Liver (tissue), 9 donors: ENCODE measurements around the gene PLEKHA8. TPM values are rescaled to one million over a fixed set of nuclear protein-coding genes. Genes with fewer than 3 reads are reported as not detected.

Experiments used
- DNase-seq: peaks from one replicate; pipeline ENCODE4 v3.0.0-alpha.2; 2017; ENCODE audit warnings: low spot score
- H3K27ac ChIP-seq, 2 donors: one replicate each; pipeline ENCODE4 v1.7.0; 2013; ENCODE audit warnings: inconsistent platforms in 2 of 2, low read length in 2 of 2, control low read depth in 1 of 2, low read depth in 1 of 2, mild to moderate bottlenecking in 1 of 2
- H3K27me3 ChIP-seq, 4 donors: one replicate each; pipeline versions ENCODE4 v1.6.1 to v1.7.0; 2013; ENCODE audit warnings: low read length in 3 of 4, inconsistent platforms in 1 of 4, mild to moderate bottlenecking in 1 of 4, moderate library complexity in 1 of 4; ENCODE audit not compliant: control insufficient read depth in 4 of 4, insufficient read depth in 4 of 4
- H3K36me3 ChIP-seq, 4 donors: one replicate each; pipeline versions ENCODE4 v1.6.1 to v1.7.0; 2013; ENCODE audit warnings: low read length in 3 of 4, mild to moderate bottlenecking in 3 of 4, low read depth in 1 of 4, moderate library complexity in 1 of 4; ENCODE audit not compliant: control insufficient read depth in 4 of 4, insufficient read depth in 3 of 4
- H3K4me1 ChIP-seq, 4 donors: one replicate each; pipeline versions ENCODE4 v1.6.1 to v1.7.0; 2013; ENCODE audit warnings: low read length in 3 of 4, mild to moderate bottlenecking in 3 of 4, moderate library complexity in 1 of 4; ENCODE audit not compliant: control insufficient read depth in 4 of 4, insufficient read depth in 4 of 4
- H3K4me3 ChIP-seq, 3 donors: one replicate each; pipeline versions ENCODE4 v1.6.1 to v1.7.0; 2013; ENCODE audit warnings: low read length in 3 of 3, control low read depth in 1 of 3, low read depth in 1 of 3, mild to moderate bottlenecking in 1 of 3
- H3K9ac ChIP-seq, 2 donors: one replicate each; pipeline ENCODE4 v1.7.0; 2013; ENCODE audit warnings: low read length in 2 of 2, mild to moderate bottlenecking in 2 of 2, moderate library complexity in 2 of 2, control low read depth in 1 of 2, low read depth in 1 of 2
- H3K9me3 ChIP-seq, 4 donors: one replicate each; pipeline versions ENCODE4 v1.6.1 to v1.7.0; 2013; ENCODE audit warnings: low read length in 3 of 4; ENCODE audit not compliant: control insufficient read depth in 4 of 4
- GABPA ChIP-seq, 2 donors: IDR thresholded peaks in 1 of 2; conservative IDR thresholded peaks in 1 of 2; 2 replicates each; pipeline ENCODE4 v1.6.1; 2016; ENCODE audit warnings: antibody characterized with exemption in 2 of 2, mild to moderate bottlenecking in 1 of 2, moderate library complexity in 1 of 2
- HNF4A ChIP-seq, 2 donors: conservative IDR thresholded peaks; 2 replicates each; pipeline ENCODE4 v1.6.1; 2016; ENCODE audit warnings: antibody characterized with exemption in 2 of 2, mild to moderate bottlenecking in 2 of 2
- HNF4G ChIP-seq: IDR thresholded peaks from 2 replicates; pipeline ENCODE4 v1.6.1; 2016; ENCODE audit warnings: antibody characterized with exemption
- JUND ChIP-seq, 2 donors: IDR thresholded peaks; 2 replicates each; pipeline ENCODE4 v1.6.1; 2016; ENCODE audit warnings: antibody characterized with exemption in 2 of 2
- NR2F2 ChIP-seq: IDR thresholded peaks from 2 replicates; pipeline ENCODE4 v1.6.1; 2016; ENCODE audit warnings: antibody characterized with exemption
- RAD21 ChIP-seq, 2 donors: IDR thresholded peaks; 2 replicates each; pipeline ENCODE4 v1.6.1; 2016; ENCODE audit warnings: antibody characterized with exemption in 2 of 2, mild to moderate bottlenecking in 2 of 2
- SP1 ChIP-seq: IDR thresholded peaks from 2 replicates; pipeline ENCODE4 v1.6.1; 2018; ENCODE audit warnings: antibody characterized with exemption, mild to moderate bottlenecking
- TAF1 ChIP-seq: conservative IDR thresholded peaks from 2 replicates; pipeline ENCODE4 v1.6.1; 2016; ENCODE audit warnings: antibody characterized with exemption, mild to moderate bottlenecking
- YY1 ChIP-seq: IDR thresholded peaks from 2 replicates; pipeline ENCODE4 v1.6.1; 2016; ENCODE audit warnings: antibody characterized with exemption, mild to moderate bottlenecking
- WGBS: extraction: QIAGEN DNeasy Blood & Tissue Kit; methylation state at CpG from one replicate; pipeline ENCODE4 v1.1.7; 2013; 5-methylcytosine and 5-hydroxymethylcytosine counted together
- polyA plus RNA-seq, 2 donors: library from polyadenylated mRNA; stranded (reverse) in 1 of 2; unstranded in 1 of 2; fragments of 200-250 nt in 1 of 2; fragments of >200 nt in 1 of 2; fragmentation: Nextera tagmentation in 1 of 2; extraction: Ambion mirVana in 1 of 2; gene quantifications; one replicate each; pipeline versions ENCODE4 v1.2.1 to v1.2.3, GENCODE V29; 2013 to 2015
- total RNA-seq, 2 donors: library from RNA; depleted of rRNA; stranded (reverse); fragments of >200 nt; gene quantifications; one replicate each; pipeline ENCODE4 v1.2.3, GENCODE V29; 2014
- TF ChIP-seq, protein P1 (sequence below): IDR thresholded peaks from 2 replicates; pipeline ENCODE4 v1.6.1; 2016; ENCODE audit warnings: antibody characterized with exemption
- TF ChIP-seq, protein P2 (sequence below): IDR thresholded peaks from 2 replicates; pipeline ENCODE4 v1.6.1; 2016; ENCODE audit warnings: antibody characterized with exemption
- TF ChIP-seq, protein P3 (sequence below): IDR thresholded peaks from 2 replicates; pipeline ENCODE4 v1.6.1; 2016; ENCODE audit warnings: antibody characterized with exemption, mild to moderate bottlenecking
- TF ChIP-seq, protein P4 (sequence below): fragments of 150-350 bp; IDR thresholded peaks from 2 replicates; pipeline ENCODE4 v1.5.1; 2017; ENCODE audit warnings: improper control_type of control experiment, low read depth, low read length; ENCODE audit not compliant: missing input control
- donor health status: healthy.
- donor health status: healthy.
- donor health status: healthy.
- donor health status: healthy.
- donor health status: healthy.

PLEKHA8 gene
- total and polyA plus RNA-seq, 4 donors = 1.0 to 5.4 (median 2.4) TPM

DNA sequence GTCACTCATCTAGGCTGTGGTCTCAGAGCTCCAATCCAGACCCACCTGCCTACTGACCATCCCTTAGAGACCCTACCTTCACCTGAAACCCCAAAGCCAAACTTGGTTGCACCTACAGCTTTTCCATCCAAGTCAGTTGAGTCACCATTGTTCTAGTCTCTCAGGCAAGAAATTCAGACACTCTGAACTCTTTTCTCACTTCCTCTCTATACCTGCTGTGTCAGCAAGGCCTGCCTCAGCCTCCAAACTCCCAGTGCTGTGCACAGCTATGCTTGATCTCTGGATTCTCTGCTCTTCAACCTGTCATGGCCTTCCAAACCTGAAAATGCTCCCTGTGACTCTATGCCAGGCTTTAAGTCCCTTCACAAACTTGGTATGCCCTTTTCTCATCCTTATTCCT, 59.2 kb downstream of the PLEKHA8 start (continued):
- TF ChIP-seq, protein P1, sequence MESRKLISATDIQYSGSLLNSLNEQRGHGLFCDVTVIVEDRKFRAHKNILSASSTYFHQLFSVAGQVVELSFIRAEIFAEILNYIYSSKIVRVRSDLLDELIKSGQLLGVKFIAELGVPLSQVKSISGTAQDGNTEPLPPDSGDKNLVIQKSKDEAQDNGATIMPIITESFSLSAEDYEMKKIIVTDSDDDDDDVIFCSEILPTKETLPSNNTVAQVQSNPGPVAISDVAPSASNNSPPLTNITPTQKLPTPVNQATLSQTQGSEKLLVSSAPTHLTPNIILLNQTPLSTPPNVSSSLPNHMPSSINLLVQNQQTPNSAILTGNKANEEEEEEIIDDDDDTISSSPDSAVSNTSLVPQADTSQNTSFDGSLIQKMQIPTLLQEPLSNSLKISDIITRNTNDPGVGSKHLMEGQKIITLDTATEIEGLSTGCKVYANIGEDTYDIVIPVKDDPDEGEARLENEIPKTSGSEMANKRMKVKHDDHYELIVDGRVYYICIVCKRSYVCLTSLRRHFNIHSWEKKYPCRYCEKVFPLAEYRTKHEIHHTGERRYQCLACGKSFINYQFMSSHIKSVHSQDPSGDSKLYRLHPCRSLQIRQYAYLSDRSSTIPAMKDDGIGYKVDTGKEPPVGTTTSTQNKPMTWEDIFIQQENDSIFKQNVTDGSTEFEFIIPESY = no peak

DNA sequence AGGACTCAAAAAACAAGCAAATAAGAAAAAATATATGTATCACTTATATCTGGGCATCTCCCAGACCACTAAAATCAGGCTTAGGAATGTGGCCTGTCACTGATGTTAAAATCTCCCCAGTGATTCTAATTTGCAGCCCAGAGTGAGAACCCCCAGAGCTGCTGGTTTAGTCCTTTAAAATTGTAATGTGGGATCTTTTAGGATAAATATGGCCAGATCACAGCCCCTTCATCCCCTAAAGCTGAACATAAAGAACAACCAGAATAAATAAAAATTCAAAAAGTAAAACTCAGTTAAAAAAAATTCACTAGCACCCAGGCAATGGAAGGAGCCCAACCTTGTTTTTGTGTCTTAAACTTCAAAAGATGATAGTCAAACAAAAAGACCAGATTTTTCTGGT, 60.1 kb downstream of the PLEKHA8 start:
- Histone ChIP-seq H3K36me3 (no peaks in the 10 kb centered on the region), H3K27me3 (no peaks in the 10 kb centered on the region), H3K9ac (no peak overlapping the region), H3K9me3 (no peaks in the 10 kb centered on the region), H3K4me1 (no peaks in the 10 kb centered on the region), H3K27ac (no peak overlapping the region), H3K4me3 (no peak overlapping the region)
- DNase-seq = no peak
- TF ChIP-seq, protein P2, sequence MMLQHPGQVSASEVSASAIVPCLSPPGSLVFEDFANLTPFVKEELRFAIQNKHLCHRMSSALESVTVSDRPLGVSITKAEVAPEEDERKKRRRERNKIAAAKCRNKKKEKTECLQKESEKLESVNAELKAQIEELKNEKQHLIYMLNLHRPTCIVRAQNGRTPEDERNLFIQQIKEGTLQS = no peak
- TF ChIP-seq, protein P1 = no peak

DNA sequence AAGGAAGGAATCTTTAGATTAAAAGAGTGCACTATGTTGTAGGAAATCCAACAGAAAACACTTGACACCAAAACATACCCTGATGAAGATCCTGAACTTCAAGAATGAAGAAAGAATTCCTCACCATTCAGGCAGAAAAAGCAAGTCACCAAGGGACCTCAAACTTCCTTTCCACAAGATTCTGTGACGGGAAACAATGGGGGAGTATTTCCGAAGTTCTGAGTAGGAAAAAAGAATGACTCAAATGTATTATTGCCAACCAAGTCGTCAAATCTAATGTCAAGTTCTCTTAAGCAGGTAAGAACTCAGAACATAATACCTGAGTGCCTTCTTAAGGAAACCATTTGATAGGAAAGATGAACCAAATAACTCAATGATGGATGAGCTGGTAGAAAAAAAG, 61.9 kb downstream of the PLEKHA8 start:
- DNase-seq = no peak
- Histone ChIP-seq H3K27ac (no peak overlapping the region), H3K4me1 (no peaks in the 10 kb centered on the region), H3K36me3 (no peaks in the 10 kb centered on the region), H3K9me3 (no peaks in the 10 kb centered on the region), H3K27me3 (no peaks in the 10 kb centered on the region), H3K4me3 (no peak overlapping the region), H3K9ac (no peak overlapping the region)
- no peak for TF ChIP-seq NR2F2
- 79% methylated on average over 3 of the region's 3 CpGs for WGBS

DNA sequence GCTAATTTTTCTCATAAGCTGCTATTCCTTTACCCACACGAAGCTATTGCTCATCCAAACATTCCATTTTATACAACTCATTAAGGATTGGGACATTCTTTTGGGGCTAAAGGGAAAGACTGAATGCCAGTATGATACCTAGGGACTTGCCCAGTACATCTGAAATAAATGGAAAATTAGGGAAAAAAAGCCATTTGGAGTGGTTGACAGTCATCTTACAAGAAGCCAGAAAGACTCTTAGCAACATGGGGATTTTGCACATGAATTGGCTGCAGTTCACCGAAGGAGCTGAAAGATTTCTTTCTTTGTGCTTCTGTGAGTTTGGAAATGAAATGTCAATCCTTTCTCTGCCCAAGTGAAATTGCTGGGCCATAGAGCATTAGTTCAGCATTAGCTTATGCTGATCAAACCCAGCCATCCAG, 63.3 kb downstream of the PLEKHA8 start:
- Histone ChIP-seq H3K36me3 (no peaks in the 10 kb centered on the region), H3K27me3 (no peaks in the 10 kb centered on the region), H3K27ac (no peak overlapping the region), H3K9me3 (no peaks in the 10 kb centered on the region), H3K4me3 (no peak overlapping the region), H3K9ac (no peak overlapping the region), H3K4me1 (no peaks in the 10 kb centered on the region)
- no peak for DNase-seq
- WGBS = 90% methylated on average over 2 of the region's 2 CpGs
- TF ChIP-seq GABPA (IDR thresholded peaks at IDR 0.05 in 1 of 2, conservative IDR thresholded peaks at IDR 0.05 in 1 of 2) = no peak
- no peak for TF ChIP-seq HNF4A (conservative IDR thresholded peaks at IDR 0.05)
- TF ChIP-seq YY1 = no peak
- TF ChIP-seq, protein P3, sequence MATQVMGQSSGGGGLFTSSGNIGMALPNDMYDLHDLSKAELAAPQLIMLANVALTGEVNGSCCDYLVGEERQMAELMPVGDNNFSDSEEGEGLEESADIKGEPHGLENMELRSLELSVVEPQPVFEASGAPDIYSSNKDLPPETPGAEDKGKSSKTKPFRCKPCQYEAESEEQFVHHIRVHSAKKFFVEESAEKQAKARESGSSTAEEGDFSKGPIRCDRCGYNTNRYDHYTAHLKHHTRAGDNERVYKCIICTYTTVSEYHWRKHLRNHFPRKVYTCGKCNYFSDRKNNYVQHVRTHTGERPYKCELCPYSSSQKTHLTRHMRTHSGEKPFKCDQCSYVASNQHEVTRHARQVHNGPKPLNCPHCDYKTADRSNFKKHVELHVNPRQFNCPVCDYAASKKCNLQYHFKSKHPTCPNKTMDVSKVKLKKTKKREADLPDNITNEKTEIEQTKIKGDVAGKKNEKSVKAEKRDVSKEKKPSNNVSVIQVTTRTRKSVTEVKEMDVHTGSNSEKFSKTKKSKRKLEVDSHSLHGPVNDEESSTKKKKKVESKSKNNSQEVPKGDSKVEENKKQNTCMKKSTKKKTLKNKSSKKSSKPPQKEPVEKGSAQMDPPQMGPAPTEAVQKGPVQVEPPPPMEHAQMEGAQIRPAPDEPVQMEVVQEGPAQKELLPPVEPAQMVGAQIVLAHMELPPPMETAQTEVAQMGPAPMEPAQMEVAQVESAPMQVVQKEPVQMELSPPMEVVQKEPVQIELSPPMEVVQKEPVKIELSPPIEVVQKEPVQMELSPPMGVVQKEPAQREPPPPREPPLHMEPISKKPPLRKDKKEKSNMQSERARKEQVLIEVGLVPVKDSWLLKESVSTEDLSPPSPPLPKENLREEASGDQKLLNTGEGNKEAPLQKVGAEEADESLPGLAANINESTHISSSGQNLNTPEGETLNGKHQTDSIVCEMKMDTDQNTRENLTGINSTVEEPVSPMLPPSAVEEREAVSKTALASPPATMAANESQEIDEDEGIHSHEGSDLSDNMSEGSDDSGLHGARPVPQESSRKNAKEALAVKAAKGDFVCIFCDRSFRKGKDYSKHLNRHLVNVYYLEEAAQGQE = no peak
- no peak for TF ChIP-seq SP1
- TF ChIP-seq, protein P1 = no peak
- no peak for TF ChIP-seq JUND (IDR thresholded peaks at IDR 0.05)
- no peak for TF ChIP-seq TAF1
- no peak for TF ChIP-seq HNF4G
- TF ChIP-seq, protein P4, sequence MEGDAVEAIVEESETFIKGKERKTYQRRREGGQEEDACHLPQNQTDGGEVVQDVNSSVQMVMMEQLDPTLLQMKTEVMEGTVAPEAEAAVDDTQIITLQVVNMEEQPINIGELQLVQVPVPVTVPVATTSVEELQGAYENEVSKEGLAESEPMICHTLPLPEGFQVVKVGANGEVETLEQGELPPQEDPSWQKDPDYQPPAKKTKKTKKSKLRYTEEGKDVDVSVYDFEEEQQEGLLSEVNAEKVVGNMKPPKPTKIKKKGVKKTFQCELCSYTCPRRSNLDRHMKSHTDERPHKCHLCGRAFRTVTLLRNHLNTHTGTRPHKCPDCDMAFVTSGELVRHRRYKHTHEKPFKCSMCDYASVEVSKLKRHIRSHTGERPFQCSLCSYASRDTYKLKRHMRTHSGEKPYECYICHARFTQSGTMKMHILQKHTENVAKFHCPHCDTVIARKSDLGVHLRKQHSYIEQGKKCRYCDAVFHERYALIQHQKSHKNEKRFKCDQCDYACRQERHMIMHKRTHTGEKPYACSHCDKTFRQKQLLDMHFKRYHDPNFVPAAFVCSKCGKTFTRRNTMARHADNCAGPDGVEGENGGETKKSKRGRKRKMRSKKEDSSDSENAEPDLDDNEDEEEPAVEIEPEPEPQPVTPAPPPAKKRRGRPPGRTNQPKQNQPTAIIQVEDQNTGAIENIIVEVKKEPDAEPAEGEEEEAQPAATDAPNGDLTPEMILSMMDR = no peak
- TF ChIP-seq RAD21 (IDR thresholded peaks at IDR 0.05) = no peak
